CD4-positive, alpha-beta T cell treated with Interleukin-21 for 1 hour (primary cell): ENCODE data around the gene UBE2D3.
"Not testable (repeated sequence)": the region's sequence is repeated elsewhere in the genome, so short reads cannot be mapped to it uniquely, and the experiment has no call there.

Source experiments
- DNase-seq: peaks from one replicate; pipeline ENCODE4 v3.0.0-alpha.2; 2020

The UBE2D3 gene

DNA sequence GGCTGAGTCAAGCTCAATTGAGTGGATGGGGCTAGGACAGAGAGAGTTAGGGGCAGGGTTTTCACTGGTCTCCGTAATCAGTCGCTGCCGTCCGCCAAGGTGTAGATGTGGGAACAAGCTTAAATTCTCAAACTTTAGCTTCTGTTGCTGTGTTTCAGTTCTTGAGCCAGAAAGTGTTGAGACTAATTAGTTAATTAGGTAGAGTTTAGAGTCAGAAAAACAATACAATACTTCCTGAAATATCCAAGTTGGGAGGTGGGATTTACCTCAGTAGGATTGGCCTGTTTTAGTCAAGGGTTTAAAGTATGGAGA is 1.1 kb upstream of the UBE2D3 start:
- no peak for DNase-seq

DNA sequence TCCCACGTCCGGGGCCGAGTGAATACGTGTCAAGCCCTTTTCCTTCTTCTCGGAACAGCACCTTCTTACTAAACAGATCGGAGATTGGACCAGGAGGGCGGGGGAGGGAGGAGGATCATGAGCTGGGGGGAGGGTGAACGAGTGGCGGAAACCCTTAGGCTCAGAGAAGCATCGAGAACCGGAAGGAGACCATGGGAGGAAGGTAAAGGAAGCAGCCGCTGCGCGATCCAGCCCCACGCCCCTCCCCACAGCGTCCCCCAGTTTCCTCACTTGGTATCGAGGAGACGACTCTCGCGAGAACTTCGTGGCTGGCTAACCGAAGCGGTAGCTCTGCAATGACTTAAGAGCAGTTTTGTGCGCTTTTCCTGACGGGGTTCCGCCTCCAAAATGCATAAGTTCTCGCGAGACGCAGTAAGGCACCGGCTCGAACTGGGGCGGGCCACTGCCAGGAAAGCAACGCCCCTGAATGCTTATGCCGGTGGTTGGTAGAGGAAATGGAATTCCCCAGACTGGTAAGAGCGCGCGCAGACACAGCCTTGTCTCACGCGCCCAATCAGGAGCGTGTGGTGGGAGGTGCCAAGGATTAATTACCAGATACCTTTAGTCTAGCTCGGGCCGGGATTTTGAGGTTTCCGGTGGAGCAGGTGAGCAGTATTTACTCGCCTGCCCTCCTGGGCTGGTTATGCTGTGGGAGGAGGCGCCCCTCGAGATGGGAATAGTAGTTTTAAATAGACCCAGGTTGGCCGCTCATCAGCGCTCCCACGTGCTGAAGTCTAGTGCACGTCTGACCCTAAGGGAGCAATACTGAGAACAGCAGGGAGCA is 534 bp upstream of the UBE2D3 start:
- peak; percentile 100 for DNase-seq

DNA sequence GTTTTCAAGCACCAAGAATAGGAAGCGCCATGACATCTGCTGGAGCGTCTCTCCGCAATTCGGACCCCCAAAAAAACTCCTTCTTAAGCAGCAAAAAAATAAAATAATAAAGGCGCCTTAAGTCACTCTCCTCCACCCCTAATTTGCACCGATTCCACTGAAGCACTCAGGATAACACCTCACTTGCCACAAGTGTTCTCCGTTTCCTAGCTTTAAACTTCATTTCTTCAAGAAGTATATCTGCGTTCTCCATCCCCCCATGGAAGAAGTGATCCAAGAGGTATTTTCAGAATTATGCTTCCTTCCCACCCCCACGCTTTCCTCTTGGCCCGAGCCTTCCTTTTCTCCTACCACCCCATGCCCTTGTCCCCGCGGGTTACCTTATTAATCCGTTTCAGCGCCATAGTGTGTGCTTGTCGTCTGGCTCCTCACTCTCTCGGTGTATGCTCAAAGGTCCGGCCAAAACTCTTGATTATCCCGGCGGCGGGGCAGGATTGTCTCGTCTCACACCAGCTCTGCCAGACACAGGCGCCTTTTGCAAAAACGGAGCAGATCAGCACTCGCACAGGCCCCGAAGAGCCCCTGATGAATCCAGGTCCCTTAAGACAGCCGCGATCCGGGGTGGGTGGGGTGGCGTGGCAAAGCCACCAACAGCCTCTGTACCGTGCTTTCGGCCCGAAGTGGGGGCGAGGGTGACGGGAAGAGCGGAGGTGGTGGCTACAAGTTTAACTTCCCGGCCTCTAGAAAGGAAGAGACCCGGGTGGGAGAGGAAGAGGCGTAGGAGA is 1.1 kb downstream of the UBE2D3 start:
- no peak for DNase-seq

DNA sequence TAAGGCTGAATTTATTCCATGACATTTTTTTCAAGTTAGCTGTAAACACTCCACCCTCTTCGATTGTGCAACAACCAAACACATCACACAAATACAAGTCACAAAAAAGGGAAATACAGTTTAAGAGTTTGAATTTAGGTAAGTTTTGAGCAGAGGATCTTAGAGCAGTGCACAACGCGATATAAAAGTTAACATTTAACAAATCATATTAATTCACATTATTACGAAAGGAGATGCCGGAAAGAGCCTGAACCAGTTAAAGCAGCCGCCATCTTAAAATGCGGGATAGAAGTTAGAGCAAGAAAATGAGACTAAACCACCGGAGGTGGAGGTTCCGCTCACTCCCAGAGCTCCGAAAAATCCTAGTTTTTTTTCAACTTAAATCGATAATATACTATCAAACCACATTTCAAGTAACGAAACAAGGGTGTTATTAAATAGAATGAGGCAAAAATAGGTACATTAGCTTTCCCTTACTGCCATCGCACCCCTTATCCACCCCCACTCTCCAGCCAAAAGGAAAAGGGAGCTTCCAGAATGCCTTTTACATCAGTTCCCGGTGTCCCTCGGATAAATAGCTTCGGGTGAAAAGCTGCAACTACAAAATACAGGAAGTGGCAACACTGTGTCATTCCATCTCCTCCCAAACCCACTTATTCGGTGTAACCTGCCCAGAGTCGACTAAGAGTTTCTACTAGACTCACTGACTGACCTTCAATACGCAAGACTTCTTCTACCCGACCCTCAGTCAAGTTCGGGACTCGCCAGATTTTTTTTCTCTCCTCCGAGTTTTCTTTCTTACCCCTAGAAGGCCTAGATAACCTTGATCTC is 1.9 kb downstream of the UBE2D3 start:
- DNase-seq = peak; percentile 59

DNA sequence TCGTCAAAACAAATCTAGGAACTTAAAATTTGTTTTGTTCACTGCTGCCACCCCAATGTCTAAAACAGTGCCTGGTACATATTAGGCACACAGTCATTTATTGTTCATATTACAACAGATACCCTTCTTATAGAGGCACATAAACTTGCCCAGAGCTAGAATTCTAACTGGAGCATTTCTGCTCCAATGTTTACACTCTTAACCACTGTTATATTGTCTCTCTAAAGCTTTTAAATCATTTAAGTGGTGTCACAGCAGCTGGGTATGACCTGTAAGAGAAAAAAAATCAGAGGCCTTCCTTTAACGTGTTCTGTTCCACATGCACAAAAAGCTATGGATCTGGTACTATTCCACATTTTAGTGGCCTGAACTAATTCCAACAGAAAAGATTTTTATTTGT is 3.0 kb downstream of the UBE2D3 start:
- DNase-seq = no peak

DNA sequence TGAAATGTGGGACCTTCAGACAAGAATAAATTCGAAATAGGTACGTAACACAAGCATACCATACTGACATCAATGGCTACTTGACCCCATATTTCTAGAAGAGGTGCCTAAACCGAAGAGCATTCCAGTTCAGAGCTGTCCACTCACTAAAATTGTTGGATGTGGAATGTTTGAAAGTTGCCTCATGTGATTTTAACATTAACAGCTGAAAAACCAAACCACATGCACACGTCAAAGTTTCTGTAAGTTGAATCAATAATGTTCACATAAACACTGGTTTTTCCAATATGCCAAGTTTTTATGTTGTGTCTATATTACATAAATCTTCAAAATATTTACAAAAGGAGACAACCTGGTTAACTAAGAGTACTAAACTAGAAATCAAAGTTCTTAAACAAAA is 3.5 kb downstream of the UBE2D3 start:
- DNase-seq = no peak

DNA sequence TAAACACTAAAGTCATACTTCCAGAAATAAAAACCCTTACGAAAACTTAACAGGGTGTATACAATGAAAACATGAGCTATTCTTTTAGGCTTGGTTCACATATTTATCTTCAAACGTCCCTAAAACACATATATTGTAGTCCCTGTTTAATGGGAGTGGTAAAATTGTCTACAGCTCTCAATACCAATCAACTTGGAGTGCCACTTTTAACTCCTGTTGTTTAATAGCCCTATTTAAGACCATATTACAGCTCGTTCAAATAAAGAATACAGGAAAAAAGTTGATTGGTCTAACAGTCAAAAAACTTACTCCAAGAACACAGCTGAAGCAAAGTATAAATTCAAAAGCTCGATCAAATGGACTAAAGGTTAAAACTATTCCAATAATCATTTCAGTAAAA is 3.9 kb downstream of the UBE2D3 start:
- no peak for DNase-seq

DNA sequence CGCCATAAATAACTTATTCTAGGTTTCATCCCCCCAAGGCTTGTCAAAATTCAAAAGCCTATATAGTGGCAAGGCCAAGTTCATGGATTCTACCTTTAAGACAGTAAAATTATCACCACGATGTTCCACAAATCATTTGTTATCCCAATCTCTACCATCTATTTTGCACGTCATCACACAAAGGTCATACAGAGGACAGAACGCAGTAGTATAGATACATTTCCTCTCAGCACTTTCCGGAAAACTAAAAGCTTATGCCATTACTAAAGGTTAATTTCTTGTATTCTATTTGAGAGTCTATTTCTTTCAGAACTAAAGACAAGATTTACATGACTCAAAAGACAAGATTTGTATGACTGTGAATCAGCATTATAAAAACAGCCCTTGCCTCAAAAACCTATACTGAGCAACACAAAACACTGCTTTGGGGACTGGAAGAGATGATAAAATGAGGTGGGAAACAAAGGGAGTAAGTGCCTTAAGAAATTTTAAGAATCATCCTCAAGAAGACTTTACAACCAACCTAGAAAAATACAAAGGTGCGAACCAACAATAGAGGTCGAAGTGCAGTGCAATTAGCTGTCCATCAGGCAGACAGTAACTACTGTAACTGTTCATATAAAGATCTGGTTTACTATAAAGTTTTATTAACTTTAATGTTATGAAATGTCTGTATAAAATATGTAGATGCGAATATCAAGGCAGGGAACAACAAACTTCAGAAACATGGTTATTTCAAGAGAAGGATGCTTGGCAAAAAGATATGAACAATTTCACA is 7.6 kb downstream of the UBE2D3 start:
- DNase-seq = peak; percentile 84

DNA sequence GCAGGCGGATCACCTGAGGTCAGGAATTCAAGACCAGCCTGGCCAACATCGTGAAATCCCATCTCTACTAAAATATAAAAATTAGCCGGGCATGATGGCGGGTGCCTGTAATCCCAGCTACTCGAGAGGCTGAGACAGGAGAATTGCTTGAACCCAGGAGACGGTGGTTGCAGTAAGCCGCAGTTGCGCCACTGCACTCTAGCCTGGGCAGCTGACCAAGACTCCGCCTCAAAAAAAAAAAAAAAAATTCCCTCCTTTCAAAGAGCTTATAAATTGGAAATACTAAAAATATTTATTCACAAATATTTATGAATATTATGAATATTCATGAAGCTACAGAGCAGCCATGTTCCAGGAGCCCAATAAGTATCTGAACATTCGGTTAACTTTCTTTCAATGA is 8.3 kb downstream of the UBE2D3 start:
- DNase-seq = not testable (repeated sequence)

DNA sequence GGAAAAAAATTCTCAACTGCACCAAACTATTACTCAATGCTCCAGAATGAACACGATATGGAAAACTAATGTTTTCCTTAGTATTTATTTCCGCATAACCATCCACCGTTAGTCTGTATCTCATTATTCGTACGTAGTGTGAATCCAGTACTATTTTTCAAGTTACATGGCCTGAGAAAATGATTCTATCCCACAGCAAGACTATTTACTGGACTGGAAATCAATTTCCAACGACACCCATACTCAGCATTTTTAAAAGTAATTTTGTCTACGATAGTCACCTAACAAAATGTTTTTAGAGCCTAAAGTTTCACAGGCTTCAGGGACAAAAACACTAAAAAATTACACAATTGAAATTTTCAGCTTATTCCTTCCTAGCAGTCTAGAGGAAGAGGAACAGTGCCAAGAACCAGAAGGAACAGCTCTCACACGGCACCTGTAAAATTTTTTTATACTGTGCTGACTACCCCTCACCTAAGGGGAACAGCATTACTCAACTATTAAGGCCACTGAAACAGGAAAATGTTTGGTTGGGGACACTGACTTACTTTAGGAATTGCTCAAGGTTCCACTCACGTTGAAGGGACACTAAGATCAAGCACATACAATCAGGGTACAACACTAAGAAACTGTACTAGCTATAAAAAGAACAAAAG is 9.6 kb downstream of the UBE2D3 start:
- DNase-seq = no peak

DNA sequence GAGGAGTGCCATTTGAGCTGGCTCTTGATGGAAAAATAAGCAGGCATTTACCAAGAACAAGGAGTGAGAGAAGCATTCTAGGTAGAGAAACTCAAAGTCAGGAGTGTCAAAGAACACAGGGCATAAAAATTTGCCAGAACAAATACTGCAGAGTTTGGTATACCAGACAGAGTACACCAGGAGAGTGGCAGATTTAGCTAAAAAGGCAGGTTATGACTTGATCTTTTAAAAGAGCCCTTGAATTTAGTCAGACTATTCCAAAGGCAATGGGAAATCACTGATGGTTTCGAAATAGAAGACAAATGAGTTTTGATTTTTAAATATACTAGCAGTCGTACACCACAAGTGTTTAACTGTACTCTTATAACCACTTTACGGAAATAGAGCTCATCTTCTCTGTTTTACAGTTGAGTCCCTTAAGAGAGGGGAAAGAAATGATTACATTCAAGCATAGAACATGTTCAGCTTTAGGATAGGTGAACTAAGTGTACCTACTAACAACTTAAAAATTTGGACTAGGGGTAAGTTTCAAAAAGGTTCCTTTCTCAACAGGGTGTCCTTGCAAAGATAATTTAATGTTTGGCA is 10.2 kb downstream of the UBE2D3 start:
- DNase-seq = no peak

DNA sequence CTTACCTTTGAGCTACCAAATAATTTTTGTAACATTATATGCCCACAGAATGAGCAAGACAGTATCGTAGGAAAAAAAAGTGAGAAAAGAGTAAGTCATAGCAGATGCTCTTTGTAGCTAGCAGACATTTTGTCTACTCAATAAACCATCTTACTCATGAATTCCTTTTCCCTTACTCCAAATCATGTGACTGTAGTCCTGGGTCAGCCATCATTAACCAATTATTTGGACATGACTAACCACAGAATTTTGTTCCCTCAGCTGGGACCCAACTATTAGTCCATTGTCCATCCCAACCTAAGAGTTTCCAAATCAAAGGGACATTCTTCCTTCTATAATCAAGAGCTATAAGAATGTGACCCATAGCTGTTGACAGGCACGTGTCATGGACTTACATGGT is 11.4 kb downstream of the UBE2D3 start:
- DNase-seq = no peak

DNA sequence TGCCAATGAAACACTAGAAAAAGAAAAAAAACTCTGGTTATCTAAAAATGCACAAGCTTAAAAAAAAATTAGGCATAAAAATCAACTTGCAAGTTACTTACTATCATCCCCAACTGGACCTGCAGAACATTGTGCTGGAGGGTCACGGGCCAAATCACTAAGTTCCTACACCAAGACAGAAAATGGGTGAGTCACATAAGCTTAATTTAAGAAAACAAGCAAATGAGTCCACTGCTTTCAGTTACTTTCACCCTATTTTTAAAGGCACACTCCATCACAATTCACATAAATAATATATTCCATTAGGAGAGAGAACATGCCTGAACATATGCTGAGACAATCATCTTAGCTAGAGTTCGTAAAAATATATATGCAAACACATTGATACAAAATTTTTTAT is 17.7 kb downstream of the UBE2D3 start:
- DNase-seq = no peak

DNA sequence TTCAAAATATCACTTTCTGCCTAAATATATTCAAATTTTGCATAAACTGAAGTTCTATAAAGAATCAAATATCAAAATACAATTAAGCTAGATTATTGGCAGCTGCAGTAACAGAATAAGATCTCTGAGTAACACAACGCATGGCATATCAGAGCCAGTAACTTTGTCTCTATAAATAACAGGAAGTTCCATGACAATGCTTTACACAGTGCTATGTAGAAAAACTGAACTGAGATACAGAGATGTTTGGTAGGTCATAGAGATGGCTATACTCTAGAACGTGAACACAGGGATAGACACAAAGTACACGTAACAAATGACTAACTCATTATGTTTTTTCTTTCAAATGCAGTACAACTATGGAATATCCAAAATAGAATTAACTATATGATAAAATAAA is 18.2 kb downstream of the UBE2D3 start:
- DNase-seq = no peak

DNA sequence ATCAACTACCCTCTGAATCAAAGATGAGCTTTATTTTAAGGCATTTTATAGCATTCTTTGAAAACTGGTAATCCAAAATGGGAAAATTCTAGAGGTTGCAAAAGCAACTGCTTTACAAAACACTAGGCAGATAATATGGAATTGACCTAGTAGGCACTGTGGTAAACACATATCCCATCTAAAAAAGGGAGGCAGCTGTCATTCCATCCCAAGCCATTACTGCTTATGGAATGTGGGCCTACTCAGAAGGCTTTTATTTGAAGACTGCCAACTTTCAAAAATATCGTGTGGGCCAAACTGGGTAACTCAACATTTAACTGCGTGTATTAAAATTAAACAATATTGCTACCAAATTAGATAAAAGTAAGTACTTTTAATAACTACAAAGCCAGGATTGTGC is 19.3 kb downstream of the UBE2D3 start:
- no peak for DNase-seq

DNA sequence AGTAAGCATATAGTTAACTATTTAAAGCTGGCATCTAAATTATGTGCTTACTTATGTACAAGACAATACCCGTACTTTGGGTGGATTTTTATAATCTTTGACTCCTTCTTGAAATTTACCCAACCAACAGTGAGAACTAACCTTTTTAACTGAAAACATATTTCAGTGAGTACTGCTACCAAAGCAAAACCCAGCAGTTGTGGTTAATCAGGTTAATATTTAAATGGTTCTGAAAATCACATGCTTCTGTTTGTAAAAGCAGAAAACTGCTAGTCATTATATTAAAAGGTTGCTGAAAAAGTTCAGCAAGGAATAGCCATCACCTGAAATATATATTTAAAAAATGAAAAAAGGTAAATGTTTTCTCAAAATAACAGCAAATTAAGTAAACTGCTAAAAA is 20.0 kb downstream of the UBE2D3 start:
- DNase-seq = no peak

DNA sequence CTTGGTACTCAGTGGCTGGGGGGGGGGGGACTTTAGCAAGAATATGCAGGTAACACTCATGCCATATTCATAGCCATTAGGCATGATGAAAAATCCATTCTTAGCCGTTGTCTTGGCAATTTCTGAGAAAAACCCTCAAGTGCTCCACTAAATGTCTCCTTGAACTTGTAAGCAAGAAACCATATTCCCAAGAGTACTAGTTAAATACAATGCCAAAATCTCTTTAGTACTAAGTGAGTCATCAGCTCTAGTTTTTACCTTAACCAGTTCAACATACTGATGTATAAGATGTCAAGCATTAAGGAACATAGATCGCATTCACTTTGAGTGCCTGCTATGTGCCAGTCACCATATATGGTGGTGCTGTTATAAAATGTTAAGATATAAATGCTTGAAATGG is 27.5 kb downstream of the UBE2D3 start:
- no peak for DNase-seq

DNA sequence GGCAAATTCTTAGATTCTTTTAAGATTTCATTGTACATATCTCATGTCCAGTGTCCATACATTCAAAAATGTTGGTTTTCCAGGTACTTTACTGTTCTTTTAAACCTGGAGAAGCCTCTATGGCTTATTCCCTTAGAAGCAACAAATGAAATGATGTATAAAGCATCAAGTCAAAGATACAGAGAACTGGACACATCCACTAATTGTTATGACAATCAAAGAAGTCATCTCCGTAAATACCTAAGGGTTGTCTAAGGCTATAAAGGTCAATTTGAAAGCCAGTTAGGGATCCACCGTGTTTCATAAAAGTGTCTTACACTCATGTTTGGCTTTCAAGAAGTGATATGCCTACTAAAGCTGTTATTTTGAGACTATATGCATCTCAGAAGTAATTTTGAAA is 32.4 kb downstream of the UBE2D3 start:
- DNase-seq = no peak

DNA sequence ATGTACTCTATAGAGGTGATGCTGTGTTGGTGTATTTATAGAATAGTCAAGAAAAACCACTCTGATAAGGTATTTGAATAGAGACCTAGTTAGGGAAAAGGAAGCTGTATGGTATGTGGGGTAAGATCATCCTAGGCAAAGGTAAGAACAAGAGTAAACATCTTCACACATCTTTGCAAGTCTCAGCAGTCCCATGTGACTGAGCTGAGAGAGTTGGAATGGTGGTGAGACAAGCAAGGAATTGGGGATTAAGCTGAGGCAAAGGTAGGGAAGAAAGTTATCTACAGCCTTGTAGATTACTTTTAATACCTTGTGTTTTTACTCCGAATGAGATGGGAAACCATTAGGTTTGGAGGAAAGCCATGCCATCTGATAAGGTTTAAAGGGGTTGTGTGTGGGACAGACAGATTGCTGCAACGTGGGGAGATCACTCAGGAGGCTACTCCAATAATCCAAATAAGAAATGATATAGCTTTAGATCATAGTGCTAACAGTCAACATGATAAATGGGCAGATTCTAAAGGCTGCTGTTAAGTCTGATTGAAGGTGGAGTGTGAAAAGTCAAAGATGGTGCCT is 34.9 kb downstream of the UBE2D3 start:
- DNase-seq = no peak

DNA sequence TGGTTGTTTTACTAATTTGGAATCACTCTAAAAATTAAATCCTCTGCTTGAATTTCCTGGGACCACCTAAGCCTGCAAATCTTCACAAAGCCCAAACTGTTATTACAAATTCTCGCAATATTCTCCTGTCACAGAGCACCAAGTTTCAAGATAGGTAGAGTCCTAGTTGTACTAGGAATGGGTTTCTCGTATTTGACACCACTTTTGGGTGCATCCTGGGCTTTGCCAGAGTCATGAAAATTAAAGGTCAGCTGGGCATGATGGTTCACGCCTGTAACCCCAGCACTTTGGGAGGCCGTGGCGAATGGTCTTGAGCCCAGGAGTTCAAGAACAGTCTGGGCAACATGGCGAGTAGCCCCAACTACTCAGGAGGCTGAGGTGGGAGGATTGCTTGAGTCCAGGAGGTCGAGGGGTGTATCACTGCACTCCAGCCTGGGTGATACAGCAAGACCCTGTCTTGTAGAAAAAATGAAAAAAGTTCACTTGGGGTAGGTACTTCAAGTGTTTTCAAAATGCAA is 36.0 kb downstream of the UBE2D3 start:
- no peak for DNase-seq

DNA sequence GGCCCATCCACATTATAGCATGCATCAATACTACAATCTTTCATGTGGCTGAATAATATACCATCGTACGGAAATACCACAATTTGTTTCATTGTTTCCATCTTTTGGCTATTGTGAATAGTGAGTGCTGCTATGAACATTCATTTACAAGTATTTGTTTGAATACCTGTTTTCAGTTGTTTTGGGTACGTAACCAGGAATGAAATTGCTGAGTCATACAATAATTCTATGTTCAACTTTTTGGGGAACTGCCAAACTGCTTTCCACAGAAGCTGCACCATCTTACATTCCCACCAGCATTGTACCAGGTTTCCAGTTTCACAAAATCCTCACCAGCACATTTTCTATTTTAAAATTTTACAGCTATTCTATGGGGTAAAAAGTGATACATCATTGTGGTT is 38.0 kb downstream of the UBE2D3 start:
- no peak for DNase-seq
